Testis (tissue), 2 donors: ENCODE measurements around the gene COPS9.

Source experiments
- POLR2A ChIP-seq: fragments of 450-650 bp; IDR thresholded peaks from one replicate; pipeline ENCODE4 v1.6.1; 2017; ENCODE audit warnings: antibody characterized with exemption, mild to moderate bottlenecking, moderate library complexity
- TF ChIP-seq, protein P1 (sequence below), 3 experiments: fragments of 450-650 bp in 2 of 3; fragments of 200-600 bp in 1 of 3; sonication (generic) in 1 of 3; IDR thresholded peaks; one replicate each; pipeline ENCODE4 v1.5.1; 2016 to 2019; ENCODE audit warnings: antibody characterized with exemption in 3 of 3, mild to moderate bottlenecking in 2 of 3, moderate library complexity in 1 of 3

GRCh38 chr2:240166191-240166590, 30.1 kb upstream of the COPS9 start:
- TF ChIP-seq POLR2A = no peak
- TF ChIP-seq, protein P1, sequence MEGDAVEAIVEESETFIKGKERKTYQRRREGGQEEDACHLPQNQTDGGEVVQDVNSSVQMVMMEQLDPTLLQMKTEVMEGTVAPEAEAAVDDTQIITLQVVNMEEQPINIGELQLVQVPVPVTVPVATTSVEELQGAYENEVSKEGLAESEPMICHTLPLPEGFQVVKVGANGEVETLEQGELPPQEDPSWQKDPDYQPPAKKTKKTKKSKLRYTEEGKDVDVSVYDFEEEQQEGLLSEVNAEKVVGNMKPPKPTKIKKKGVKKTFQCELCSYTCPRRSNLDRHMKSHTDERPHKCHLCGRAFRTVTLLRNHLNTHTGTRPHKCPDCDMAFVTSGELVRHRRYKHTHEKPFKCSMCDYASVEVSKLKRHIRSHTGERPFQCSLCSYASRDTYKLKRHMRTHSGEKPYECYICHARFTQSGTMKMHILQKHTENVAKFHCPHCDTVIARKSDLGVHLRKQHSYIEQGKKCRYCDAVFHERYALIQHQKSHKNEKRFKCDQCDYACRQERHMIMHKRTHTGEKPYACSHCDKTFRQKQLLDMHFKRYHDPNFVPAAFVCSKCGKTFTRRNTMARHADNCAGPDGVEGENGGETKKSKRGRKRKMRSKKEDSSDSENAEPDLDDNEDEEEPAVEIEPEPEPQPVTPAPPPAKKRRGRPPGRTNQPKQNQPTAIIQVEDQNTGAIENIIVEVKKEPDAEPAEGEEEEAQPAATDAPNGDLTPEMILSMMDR (IDR thresholded peaks at IDR 0.05) = no peak
